Stimulated activated CD4-positive, alpha-beta T cell treated with anti-CD3 and anti-CD28 coated beads, Interleukin-15, amount 100 ng/mL, for 24 hours (primary cell): ENCODE measurements around the gene KRT73.

Source experiments
- DNase-seq: peaks from one replicate; pipeline ENCODE4 v3.0.0-alpha.2; 2020

The KRT73 gene

DNA sequence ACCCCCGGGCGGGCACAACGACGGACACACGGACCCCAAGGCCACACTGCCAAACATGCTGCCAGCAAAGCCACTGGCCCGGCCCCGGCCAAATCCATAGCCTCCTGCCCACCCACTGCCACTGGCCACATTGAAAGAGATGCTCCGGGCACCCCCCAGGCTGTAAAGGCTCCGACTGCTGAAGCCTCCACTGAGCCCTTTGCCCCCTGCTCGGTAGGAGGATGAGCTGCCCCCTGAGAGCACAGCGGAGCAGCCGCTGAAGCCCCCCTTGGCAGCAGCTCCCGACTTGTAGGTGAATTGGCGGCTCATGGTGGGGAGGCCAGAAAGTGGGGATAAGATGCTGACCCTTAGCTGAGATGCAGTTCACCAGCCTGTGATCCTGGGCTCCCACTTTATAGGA, at the start of gene KRT73:
TSS of gene KRT73 (minus strand) at position 344 of the 400 bp plus-strand sequence. CDS start at position 309, 35 bp downstream.
- DNase-seq = no peak

- no peak for DNase-seq
Measured at GRCh38 chr12:52667931-52668330, 49.6 kb upstream of the KRT73 start.

DNA sequence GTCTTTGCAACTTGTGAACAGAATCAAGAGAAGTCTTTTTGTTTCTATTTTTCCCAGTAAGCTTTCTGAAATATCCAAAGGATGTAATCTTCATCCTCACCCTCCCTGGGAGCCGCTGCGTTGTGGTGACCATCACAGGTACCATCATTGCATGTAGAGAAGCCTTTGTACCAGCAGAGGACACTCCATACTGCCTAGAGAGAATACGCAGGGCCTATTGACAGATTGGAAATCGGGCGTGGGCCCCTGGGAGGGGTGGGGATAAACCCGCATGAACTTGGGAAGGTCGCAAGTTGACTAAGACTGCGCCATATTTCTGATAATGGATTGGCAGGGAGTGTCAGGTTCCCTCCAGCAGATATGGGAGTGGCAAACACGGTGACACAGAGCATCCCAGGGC, 49.1 kb upstream of the KRT73 start:
- no peak for DNase-seq

DNA sequence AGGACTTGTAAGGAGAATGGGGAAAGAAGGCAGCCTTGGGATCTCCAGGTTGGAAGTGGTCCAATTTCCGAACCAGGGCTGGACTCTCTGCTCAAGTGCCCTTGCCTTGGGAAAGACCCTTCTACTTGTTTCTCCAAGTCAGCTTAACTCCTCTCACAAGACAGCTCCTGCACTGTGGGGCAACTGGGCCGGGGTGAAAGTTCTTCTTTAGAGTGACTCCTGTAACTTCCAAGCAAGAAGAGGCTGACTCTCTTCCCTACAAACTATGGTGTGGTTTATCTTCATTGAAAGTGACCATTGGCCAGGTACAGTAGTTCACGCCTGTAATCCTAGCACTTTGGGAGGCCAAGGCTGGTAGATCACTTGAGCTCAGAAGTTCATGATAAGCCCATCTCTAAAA, 48.1 kb upstream of the KRT73 start:
- no peak for DNase-seq

- no peak for DNase-seq
Measured at GRCh38 chr12:52663420-52663819, 45.1 kb upstream of the KRT73 start.

- no peak for DNase-seq
Measured at GRCh38 chr12:52662918-52663229, 44.5 kb upstream of the KRT73 start.

DNA sequence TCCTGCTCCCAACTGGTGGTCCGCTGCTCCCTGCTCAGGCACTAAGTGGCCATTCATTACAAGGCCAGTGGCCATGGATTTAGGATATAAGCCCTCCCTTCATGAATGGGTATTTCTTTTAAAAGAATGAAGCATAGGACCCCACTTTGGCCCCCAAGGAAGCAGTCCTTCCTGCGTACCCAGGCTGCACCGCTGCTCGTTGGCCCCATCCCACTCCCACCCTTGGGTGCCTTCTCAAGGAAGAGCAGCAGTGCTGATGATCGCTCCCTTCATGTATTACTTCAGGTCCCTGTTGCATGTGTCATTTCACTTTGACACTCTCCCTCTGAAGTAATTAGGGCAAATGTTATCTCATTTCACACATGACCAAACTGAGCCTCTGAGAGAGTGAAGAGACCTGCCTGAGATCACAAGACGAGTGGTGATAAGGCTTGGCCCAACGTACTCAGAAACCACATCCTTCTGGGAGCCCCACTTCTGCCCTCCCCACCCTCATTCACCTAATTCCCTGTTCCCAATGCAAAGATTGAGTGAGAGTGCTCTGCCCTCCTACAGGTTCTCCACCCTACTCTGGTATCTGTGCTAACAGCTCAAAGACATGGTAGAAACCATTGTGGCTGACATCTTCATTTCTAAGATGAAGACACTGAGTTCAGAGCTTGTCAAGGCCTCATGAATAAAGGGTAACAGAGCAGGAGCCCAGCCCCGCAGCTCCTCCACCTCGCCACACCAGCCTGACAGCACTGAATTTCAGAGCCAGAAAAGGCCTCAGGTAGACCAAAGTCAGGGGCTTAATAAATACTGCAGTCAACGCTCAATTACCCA, 43.9 kb upstream of the KRT73 start:
- DNase-seq = no peak

GRCh38 chr12:52661668-52662067, 43.3 kb upstream of the KRT73 start:
- DNase-seq = no peak

DNA sequence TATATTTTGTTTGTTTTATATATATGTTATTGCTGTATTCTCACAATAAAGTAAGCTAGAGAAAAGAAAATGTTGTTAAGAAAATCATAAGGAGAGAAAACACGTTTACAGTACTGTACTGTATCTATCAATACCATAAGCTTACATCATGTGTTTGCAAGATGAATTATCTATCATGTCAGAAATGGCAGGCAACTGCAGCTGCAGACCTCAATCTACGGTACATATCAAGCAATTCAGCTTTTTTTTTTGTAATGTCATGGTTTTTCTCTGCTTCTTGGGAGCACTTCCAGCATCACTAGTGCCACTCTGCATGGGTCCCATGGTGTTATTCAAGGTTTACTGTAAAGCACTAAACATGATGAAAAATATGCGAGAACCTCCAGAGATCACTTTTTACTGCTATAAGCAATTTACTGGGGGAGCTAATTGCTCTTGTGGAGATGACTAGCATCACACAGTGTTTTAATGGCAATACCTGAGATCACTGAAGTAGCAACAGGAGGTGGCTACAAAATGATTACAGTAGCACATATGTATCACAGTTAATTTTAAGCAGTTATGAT, 42.7 kb upstream of the KRT73 start:
- DNase-seq = no peak

GRCh38 chr12:52659951-52660350, 41.6 kb upstream of the KRT73 start:
- no peak for DNase-seq

DNA sequence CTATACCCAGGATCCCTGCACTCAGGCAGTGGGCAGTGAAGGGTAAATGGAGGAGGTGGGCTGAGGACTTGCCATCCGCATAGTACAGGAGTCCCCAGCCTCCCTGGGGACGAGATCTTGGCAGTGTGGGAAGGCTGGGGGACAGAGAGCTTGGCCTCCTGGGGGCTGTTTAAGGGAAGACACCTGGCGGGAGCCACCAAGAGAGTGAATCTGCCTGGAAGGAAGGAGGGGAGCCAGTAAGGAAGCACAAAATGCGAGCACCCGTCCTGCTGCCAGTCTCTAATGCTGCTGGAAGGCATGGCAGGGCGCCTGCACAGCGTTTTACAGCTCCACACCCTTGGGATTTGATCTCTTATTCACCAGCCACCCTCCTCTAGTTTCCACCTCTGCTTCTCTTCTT, 41.0 kb upstream of the KRT73 start:
- no peak for DNase-seq

GRCh38 chr12:52658196-52658595, 39.8 kb upstream of the KRT73 start:
- no peak for DNase-seq

DNA sequence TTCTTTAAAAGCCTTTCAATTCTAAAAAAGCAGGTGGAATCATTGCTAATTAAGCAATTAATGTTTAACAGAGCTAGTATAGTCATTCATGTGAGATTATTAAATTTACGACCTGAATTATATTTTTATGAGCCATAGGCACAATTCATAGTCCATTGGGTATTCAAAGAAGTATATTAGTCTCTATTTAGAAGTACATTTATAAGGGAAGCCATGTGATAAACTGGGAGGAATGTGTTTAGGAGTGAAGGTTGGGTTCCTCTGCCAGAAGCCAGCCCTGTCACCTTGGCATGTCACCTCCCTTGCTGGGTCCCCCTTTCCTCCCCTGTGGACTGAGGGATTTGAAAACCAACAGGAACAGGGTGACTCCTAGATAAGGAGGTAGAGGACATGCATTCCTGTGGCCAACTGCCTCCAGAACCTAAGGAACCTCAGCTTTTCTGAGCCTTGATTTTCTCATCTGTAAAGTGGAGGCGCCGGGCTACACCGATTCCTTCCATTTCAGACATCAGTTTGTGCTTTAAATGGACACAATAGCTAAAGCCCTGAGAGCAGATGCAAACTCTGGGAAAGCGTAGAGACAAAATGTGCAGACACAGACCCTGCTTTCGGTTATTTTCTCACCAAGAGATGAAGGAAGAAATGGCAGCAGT, 39.0 kb upstream of the KRT73 start:
- DNase-seq = no peak

GRCh38 chr12:52656616-52657015, 38.3 kb upstream of the KRT73 start:
- no peak for DNase-seq

- DNase-seq = no peak
Measured at GRCh38 chr12:52655720-52656124, 37.4 kb upstream of the KRT73 start.

- DNase-seq = no peak
Measured at GRCh38 chr12:52655251-52655650, 36.9 kb upstream of the KRT73 start.

DNA sequence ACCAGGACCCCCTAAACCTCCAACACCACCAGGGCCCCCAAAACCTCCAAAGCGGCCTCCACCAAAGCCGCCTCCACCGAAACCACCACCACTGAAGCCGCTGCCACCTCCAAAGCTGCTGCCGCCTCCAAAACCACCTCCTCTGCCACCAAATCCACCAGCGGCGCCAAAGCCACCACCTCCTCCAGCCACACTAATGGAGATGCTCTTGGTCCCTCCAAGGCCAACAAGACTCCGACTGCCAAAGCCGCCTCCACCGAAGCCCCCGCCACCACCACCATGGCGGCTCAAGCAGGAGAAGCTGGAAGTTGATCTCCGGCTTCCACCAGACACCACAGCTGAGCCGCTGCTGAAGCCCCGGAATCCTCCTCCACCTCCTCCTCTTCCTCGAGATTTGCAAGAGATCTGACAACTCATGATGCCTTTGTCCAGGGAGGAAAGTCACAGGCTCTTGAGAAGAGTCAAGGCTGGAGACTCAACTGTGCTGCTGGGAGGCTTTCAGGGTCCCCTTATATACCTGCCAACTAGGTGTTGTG, 33.4 kb upstream of the KRT73 start, which contains the start of gene KRT2:
TSS of gene KRT2 (minus strand) at position 486 of the 536 bp plus-strand sequence. CDS start at position 417, 69 bp downstream.
- no peak for DNase-seq

DNA sequence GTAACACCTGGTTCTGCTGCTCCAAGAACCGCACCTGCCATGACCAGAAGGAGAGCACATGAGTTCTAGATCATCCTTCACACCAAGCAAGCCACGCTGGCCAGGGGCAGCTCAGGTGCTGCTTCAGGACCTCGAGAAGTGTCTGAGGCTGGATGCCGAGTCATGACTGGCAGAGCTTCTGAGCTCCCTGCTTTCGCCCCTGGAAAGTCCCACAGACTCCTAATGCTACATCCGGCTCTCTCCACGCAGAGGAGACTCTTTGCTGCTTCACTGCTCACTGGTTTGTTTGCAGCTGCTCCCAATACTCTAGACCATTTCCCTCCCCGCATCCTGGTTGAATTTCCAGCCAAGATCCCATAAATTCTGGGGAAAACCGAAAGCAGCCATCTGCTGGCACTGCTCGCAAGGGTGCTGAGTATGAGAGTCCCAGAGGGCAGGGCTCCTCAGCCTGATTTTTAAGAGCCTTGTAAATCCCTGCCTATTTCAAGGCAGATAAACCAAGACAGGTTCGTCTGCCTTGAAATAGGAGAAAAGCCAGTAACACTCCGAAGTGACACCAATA, 32.2 kb upstream of the KRT73 start:
- DNase-seq = no peak

DNA sequence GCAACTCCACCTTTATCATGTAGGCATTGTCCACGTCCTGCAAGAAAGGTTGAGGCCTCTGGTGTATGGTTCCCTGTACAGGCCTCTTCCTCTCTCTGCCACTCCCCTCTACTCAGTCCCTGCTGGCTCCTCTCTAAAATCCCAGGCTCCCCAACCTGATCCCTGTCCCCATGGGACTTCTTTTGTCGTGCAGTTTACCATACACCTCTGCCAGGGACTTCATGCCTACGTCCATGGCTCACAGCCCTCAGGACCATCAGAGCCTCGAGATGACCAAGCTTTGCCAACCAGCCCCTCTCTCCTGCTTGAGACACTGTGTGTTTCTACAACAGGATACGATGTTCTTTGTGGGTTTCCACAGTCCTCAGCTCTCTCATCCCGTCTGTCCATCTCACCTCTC, 30.7 kb upstream of the KRT73 start:
- no peak for DNase-seq

DNA sequence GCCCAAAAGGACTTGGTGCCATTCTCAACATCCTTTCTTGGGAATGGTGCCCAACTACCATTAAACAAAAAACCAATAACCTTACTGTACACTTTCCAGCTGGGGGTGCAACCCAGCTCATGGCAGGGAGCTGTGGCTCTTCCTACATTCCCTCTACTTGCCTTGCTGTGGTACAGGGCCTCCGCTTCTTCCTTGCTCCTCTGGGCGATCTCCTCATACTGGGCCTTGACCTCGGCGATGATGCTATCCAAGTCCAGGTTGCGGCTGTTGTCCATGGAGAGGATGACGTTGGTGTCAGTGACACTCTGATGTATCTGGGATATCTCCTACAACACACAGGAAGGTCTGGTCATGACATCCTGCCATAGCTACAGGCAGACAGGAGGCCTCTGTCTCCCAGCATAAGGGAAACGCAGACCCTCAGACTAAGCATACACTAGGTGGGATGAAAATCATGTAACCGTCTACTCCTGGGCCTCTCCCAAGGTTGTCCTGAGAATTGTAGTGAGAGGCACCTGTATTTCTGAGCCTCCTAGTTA, 29.7 kb upstream of the KRT73 start:
- no peak for DNase-seq

DNA sequence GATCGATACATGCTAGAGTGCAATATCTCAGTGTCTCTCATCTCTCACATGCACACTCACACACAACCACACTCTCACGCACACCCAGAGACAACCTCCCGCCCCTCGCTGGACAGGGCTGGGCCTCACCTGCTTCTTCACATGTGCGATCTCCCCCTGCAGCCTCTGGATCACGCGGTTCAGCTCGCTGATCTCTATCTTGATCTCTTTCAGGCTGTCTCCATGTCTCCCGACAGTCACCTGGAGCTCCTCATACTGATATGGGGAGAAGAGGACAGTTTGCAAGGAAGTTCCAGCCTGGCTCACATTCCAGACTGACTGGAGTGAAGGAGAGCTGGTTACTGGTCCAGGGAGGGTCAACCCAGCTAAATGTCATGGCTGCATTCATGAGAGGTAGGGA, 29.2 kb upstream of the KRT73 start:
- no peak for DNase-seq

DNA sequence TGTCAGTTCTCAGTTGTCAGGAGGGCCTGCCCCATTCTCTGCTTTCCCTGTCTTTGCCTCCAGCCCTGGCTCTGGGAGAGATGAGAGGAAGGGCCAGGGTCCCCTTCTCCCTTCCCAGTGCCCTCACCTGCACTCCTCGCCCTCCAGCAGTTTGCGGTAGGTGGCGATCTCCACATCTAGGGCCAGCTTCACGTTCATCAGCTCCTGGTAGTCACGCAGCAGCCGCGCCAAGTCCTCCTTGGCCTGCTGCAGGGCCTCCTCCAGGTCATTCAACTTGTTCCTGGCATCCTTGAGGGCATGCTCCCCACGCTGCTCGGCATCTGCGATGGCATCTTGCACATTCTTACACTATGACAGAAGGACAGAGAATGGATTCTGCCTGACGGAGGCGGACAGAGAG, 28.3 kb upstream of the KRT73 start:
- DNase-seq = no peak

DNA sequence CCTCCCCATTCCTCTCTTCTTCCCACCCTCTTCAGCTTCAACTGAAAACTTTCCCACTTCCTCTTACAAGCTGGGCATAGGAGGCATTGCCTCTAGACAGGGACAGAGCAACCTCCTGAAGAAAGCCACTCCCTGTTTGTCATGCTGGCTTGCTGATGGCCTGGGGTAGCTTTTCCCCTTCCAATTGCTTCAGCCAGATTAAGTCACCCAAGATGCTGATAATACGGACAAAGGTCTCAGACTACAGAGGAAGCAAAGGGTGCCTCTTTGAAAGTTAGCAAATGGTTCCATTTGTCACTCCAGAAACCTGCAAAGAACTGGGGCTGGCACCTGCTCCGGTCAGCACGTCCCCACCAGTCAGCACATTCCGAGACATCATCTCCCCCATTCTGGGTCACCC, 27.6 kb upstream of the KRT73 start:
- no peak for DNase-seq
